Glutamatergic neuron (in vitro differentiated cells): ENCODE measurements around the gene XRCC5. TPM values are rescaled to one million over a fixed set of nuclear protein-coding genes. Genes with fewer than 3 reads are reported as not detected.
"Not testable (repeated sequence)": the region's sequence is repeated elsewhere in the genome, so short reads cannot be mapped to it uniquely, and the experiment has no call there.

Experiments used
- DNase-seq: peaks from one replicate; pipeline ENCODE4 v3.0.0; 2022
- H3K27ac Mint-ChIP-seq: one replicate; pipeline ENCODE4 v1.8.0; 2020; ENCODE audit warnings: mild to moderate bottlenecking, mixed read lengths, inconsistent platforms; ENCODE audit not compliant: unreplicated experiment
- H3K27me3 Mint-ChIP-seq: one replicate; pipeline ENCODE4 v1.8.0; 2020; ENCODE audit warnings: mild to moderate bottlenecking, moderate library complexity, mixed read lengths, inconsistent platforms; ENCODE audit not compliant: unreplicated experiment
- H3K36me3 Mint-ChIP-seq: one replicate; pipeline ENCODE4 v1.8.0; 2020; ENCODE audit warnings: mild to moderate bottlenecking, mixed read lengths, inconsistent platforms; ENCODE audit not compliant: unreplicated experiment
- H3K4me1 Mint-ChIP-seq: one replicate; pipeline ENCODE4 v1.8.0; 2020; ENCODE audit warnings: mild to moderate bottlenecking, low read depth, mixed read lengths, inconsistent platforms; ENCODE audit not compliant: unreplicated experiment
- H3K4me3 Mint-ChIP-seq: one replicate; pipeline ENCODE4 v1.8.0; 2020; ENCODE audit warnings: mild to moderate bottlenecking, mixed read lengths, inconsistent platforms; ENCODE audit not compliant: unreplicated experiment
- H3K9me3 Mint-ChIP-seq: one replicate; pipeline ENCODE4 v1.8.0; 2020; ENCODE audit warnings: mild to moderate bottlenecking, moderate library complexity, mixed read lengths, inconsistent platforms; ENCODE audit not compliant: unreplicated experiment
- total RNA-seq: library from RNA; stranded (reverse); fragmentation: NEBNext Ultra II Directional; extraction: Animal tissue kit (Norgen Biotek cat#: 25700); gene quantifications from one replicate; pipeline ENCODE4 v1.2.1, GENCODE V29; 2021; ENCODE audit not compliant: unreplicated experiment
- TF ChIP-seq, protein P1 (sequence below): fragments of 200-600 bp; sonication (generic); IDR thresholded peaks from one replicate; pipeline ENCODE4 v1.5.0; 2021; ENCODE audit not compliant: partially characterized antibody, unreplicated experiment

The XRCC5 gene
- total RNA-seq, 1 donor from 2014 or later = 254 TPM

DNA sequence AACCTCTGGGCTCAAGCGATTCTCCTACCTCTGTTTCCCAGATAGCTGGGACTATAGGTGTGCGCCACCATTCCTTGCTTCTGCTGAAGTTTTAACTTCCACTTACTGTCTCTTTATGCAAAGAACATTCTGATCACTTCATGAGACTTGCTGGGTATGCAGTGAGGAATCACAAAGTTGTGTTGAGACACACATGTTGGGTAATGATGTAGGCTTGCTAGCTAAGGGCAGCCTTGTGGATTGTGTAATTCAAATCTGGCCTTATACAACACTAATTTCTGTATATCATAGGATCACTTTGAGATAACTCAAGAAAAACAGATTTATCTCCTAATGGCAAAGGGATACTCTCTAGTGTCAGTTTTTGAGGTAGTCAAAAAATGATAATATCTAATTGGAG is 24.2 kb downstream of the XRCC5 start:
- Mint-ChIP-seq H3K4me1 (peaks cover 20% of the 10 kb centered on the region), H3K27me3 (no peaks in the 10 kb centered on the region), H3K36me3 (peaks cover 4% of the 10 kb centered on the region), H3K27ac (no peak overlapping the region), H3K9me3 (peaks cover 8% of the 10 kb centered on the region), H3K4me3 (no peak overlapping the region)
- TF ChIP-seq, protein P1, sequence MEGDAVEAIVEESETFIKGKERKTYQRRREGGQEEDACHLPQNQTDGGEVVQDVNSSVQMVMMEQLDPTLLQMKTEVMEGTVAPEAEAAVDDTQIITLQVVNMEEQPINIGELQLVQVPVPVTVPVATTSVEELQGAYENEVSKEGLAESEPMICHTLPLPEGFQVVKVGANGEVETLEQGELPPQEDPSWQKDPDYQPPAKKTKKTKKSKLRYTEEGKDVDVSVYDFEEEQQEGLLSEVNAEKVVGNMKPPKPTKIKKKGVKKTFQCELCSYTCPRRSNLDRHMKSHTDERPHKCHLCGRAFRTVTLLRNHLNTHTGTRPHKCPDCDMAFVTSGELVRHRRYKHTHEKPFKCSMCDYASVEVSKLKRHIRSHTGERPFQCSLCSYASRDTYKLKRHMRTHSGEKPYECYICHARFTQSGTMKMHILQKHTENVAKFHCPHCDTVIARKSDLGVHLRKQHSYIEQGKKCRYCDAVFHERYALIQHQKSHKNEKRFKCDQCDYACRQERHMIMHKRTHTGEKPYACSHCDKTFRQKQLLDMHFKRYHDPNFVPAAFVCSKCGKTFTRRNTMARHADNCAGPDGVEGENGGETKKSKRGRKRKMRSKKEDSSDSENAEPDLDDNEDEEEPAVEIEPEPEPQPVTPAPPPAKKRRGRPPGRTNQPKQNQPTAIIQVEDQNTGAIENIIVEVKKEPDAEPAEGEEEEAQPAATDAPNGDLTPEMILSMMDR = no peak
- DNase-seq = no peak

DNA sequence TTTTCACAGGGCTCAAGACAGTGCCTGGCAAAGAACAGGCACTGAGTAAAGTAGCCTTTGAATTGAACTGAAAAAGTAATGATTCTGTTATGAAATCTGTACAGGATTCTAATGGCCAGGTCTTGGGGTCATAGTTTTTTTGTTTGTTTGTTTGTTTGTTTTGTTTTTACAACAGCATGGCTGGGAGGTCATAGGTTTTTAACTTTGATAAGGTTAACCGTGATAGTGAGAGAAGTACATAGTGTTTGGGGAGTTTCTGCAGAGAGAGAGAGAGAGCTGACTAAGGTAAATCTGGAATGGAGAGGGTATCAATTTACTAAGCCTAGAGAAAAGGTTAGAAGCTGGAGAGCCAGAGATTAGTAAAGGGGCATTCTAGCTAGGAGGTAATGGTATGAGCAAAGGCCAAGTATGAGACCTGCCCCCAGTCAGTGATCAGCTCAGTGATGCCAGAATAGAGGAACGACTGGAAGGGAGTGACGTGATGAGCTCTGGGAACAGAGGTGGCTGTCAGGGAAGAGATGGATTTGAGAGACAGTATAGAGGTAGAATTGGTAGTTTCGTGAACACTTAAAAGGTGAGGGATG is 25.9 kb downstream of the XRCC5 start:
- Mint-ChIP-seq H3K4me3 (no peak overlapping the region), H3K9me3 (peaks cover 10% of the 10 kb centered on the region), H3K27ac (peak overlapping the region; percentile 54), H3K27me3 (no peaks in the 10 kb centered on the region), H3K36me3 (peaks cover 4% of the 10 kb centered on the region), H3K4me1 (peaks cover 20% of the 10 kb centered on the region)
- no peak for DNase-seq
- TF ChIP-seq, protein P1 = no peak

DNA sequence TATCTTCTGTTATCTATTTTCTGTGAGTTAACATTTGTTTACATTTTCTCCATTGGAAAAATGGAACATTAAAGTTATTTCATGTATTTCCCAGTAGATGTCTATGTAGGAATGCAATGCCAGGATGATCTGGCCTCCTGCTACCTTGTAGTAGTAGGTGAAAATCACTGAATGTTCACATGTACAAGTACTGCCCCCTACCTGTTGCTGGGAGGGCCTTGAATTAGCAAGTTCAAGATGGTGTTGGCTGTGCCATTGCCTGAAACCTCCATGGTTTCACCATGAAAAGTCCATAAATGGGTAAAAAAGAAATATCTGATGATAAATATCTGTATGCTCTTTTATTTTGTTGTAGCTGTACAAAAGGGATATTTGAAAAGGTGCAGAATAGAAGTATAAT is 30.7 kb downstream of the XRCC5 start:
- H3K36me3 Mint-ChIP-seq = peaks cover 2% of the 10 kb centered on the region
- no peak for DNase-seq
- TF ChIP-seq, protein P1 = no peak

DNA sequence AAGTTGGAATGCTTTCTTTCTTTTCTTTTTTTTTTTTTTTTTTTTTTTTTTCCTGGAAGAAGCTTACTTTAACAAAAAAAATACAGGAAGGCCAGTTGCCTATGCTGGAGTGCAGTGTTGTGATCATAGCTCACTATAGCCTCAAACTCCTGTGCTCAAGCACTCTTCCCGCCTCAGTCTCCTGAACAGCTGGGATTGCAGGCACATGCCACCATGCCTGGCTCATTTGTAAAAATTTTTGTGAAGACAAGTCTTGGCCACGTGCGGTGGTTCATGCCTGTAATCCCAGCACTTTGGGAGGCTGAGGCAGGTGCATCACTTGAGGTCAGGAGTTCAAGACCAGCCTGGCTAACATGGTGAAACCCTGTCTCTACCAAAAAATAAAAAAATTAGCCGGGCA is 32.4 kb downstream of the XRCC5 start:
- H3K27me3 Mint-ChIP-seq, H3K9me3 Mint-ChIP-seq, H3K4me1 Mint-ChIP-seq, H3K36me3 Mint-ChIP-seq, H3K4me3 Mint-ChIP-seq, DNase-seq, H3K27ac Mint-ChIP-seq: not testable (repeated sequence)

More for the DNA sequence above, 30.7 kb downstream of the XRCC5 start:
- H3K4me3 Mint-ChIP-seq = no peak overlapping the region
- no peaks in the 10 kb centered on the region for H3K27me3 Mint-ChIP-seq
- peaks cover 6% of the 10 kb centered on the region for H3K9me3 Mint-ChIP-seq
- peaks cover 2% of the 10 kb centered on the region for H3K4me1 Mint-ChIP-seq
- H3K27ac Mint-ChIP-seq = no peak overlapping the region

DNA sequence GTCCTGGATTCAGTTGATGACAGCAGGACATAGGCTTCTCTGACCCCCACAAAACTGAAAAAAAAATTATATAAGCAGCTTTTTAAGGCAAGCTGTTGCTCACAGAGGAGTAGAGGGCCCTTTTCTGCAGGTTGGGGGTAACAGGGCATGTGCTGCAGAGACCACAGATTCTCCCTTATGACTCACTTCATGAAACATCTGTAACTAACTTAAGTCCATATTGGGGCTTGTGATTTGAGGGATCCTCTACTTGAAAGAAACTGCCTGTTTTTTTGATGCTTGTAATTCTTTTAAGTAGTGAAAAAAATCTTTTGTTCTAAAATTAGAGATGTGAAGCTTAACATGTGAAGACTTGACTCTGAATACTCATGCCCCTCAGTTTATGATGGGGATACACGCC is 33.4 kb downstream of the XRCC5 start:
- DNase-seq = no peak
- no peak overlapping the region for H3K4me3 Mint-ChIP-seq
- H3K9me3 Mint-ChIP-seq = peaks cover 2% of the 10 kb centered on the region
- TF ChIP-seq, protein P1 = no peak
- H3K27me3 Mint-ChIP-seq = no peaks in the 10 kb centered on the region
- peaks cover 8% of the 10 kb centered on the region for H3K4me1 Mint-ChIP-seq
- no peaks in the 10 kb centered on the region for H3K36me3 Mint-ChIP-seq
- H3K27ac Mint-ChIP-seq = no peak overlapping the region
